ENCODE data around the gene STK39. TPM values are rescaled to one million over a fixed set of nuclear protein-coding genes. Genes with fewer than 3 reads are reported as not detected.
A peak's percentile ranks its signal among the peaks of the same experiment; 100 is the strongest.
"Not testable (repeated sequence)": the region's sequence is repeated elsewhere in the genome, so short reads cannot be mapped to it uniquely, and the experiment has no call there.

Gene STK39
- total RNA-seq, 1 experiment from 2014 or later = 22.1 TPM

GRCh38 chr2:168084288-168084687 lies 163.1 kb downstream of the STK39 start:
- no peak overlapping the region for H3K4ac ChIP-seq (ENCODE audit: low read depth, low read length)
- Mint-ChIP-seq H3K4me3 (no peak overlapping the region), H3K4me1 (peaks cover 10 to 13% of the 10 kb centered on the region in 2 experiments), H3K27me3 (ENCODE audit: low read depth) (no peaks in the 10 kb centered on the region), H3K9me3 (0 out of 5 replicates have a peak, but pooled peaks cover 0 to 3% of the 10 kb centered on the region in 2 experiments), H3K27ac (peak overlapping the region in 2 of 3 experiments; percentile 26 to 78; a peak in 3 of 7 replicates), H3K36me3 (ENCODE audit: insufficient read depth in 1 of 3, low read depth in 3 of 3) (peaks cover 0 to 14% (median 2%) of the 10 kb centered on the region in 3 experiments)
- H3K56ac ChIP-seq (ENCODE audit: insufficient read length, low read depth, low read length) = no peak overlapping the region
- H3K27me3 ChIP-seq (ENCODE audit: insufficient read depth, low read length) = no peaks in the 10 kb centered on the region
- H3K9me3 ChIP-seq (ENCODE audit: control insufficient read depth, low read depth, low read length) = no peaks in the 10 kb centered on the region
- no peaks in the 10 kb centered on the region for H3K4me1 ChIP-seq (ENCODE audit: insufficient read depth, low read length)
- no peak for DNase-seq
- no peak overlapping the region for H3K9ac ChIP-seq (ENCODE audit: extremely low read depth, insufficient read length, low read length)
- H3K23me2 ChIP-seq (ENCODE audit: insufficient read length, low read depth, low read length, poor library complexity, severe bottlenecking) = no peaks in the 10 kb centered on the region
- no peak overlapping the region for H2BK120ac ChIP-seq (ENCODE audit: low read depth, low read length, poor library complexity, severe bottlenecking)
- H3T11ph ChIP-seq (ENCODE audit: low read length) = no peak overlapping the region
- H2BK20ac ChIP-seq (ENCODE audit: low read depth, low read length, poor library complexity, severe bottlenecking) = no peak overlapping the region
- H4K5ac ChIP-seq (ENCODE audit: insufficient read length, low read depth, low read length) = no peak overlapping the region
- H3K18ac ChIP-seq (ENCODE audit: insufficient read length, low read depth, low read length) = no peak overlapping the region
- no peak overlapping the region for H3K14ac ChIP-seq (ENCODE audit: insufficient read depth, low read length)
- H4K8ac ChIP-seq (replicated peaks; ENCODE audit: insufficient read length, low read depth, low read length) = no peak overlapping the region
- no peak overlapping the region for H3K23ac ChIP-seq (ENCODE audit: insufficient read length, low read depth, low read length)
- H2AFZ ChIP-seq (ENCODE audit: low read length) = no peak overlapping the region
- TF ChIP-seq CTCF (conservative IDR thresholded peaks at IDR 0.05) = no peak
- H3K27ac ChIP-seq (ENCODE audit: insufficient read length, low read depth, low read length) = no peak overlapping the region
- H2BK5ac ChIP-seq (ENCODE audit: insufficient read length, low read length) = no peak overlapping the region
- H3K4me2 ChIP-seq (ENCODE audit: insufficient read depth, insufficient read length, low read length) = no peak overlapping the region
- no CpG with 5 or more reads among the region's 4 CpGs for WGBS (ENCODE audit: extremely low coverage, insufficient read length, low lambda C conversion rate)
- H4K20me1 ChIP-seq (ENCODE audit: control insufficient read depth, insufficient read depth, insufficient read length) = no peaks in the 10 kb centered on the region
- H4K91ac ChIP-seq (ENCODE audit: insufficient read length, low read depth, low read length) = no peak overlapping the region
- H3K79me2 ChIP-seq (ENCODE audit: insufficient read depth, low read length) = no peaks in the 10 kb centered on the region
- no peak overlapping the region for H2AK5ac ChIP-seq (ENCODE audit: insufficient read length, low read length)
- H3K79me1 ChIP-seq (ENCODE audit: insufficient read depth, low read depth, low read length, poor library complexity, severe bottlenecking) = no peaks in the 10 kb centered on the region
- no peak overlapping the region for H2BK15ac ChIP-seq (ENCODE audit: low read depth, low read length)
- H2BK12ac ChIP-seq (ENCODE audit: insufficient read length, low read depth, low read length) = no peak overlapping the region

GRCh38 chr2:168081452-168081851 lies 165.9 kb downstream of the STK39 start:
- not testable (repeated sequence) for H3K9me3 ChIP-seq (ENCODE audit: control insufficient read depth, low read depth, low read length); H4K20me1 ChIP-seq (ENCODE audit: control insufficient read depth, insufficient read depth, insufficient read length); H3K23me2 ChIP-seq (ENCODE audit: insufficient read length, low read depth, low read length, poor library complexity, severe bottlenecking); H3K4me1 ChIP-seq (ENCODE audit: insufficient read depth, low read length); H4K91ac ChIP-seq (ENCODE audit: insufficient read length, low read depth, low read length); H2BK15ac ChIP-seq (ENCODE audit: low read depth, low read length); H3K79me1 ChIP-seq (ENCODE audit: insufficient read depth, low read depth, low read length, poor library complexity, severe bottlenecking); H3K4me2 ChIP-seq (ENCODE audit: insufficient read depth, insufficient read length, low read length); H2BK120ac ChIP-seq (ENCODE audit: low read depth, low read length, poor library complexity, severe bottlenecking); H3K27me3 Mint-ChIP-seq (ENCODE audit: low read depth); H3K4me3 Mint-ChIP-seq; H3K14ac ChIP-seq (ENCODE audit: insufficient read depth, low read length); H3K9me3 Mint-ChIP-seq; DNase-seq; H3K4ac ChIP-seq (ENCODE audit: low read depth, low read length); H2AK5ac ChIP-seq (ENCODE audit: insufficient read length, low read length); H3K18ac ChIP-seq (ENCODE audit: insufficient read length, low read depth, low read length); H2BK5ac ChIP-seq (ENCODE audit: insufficient read length, low read length); H3K9ac ChIP-seq (ENCODE audit: extremely low read depth, insufficient read length, low read length); H3K79me2 ChIP-seq (ENCODE audit: insufficient read depth, low read length); H3K27me3 ChIP-seq (ENCODE audit: insufficient read depth, low read length); H3K27ac Mint-ChIP-seq; H2BK20ac ChIP-seq (ENCODE audit: low read depth, low read length, poor library complexity, severe bottlenecking); H2BK12ac ChIP-seq (ENCODE audit: insufficient read length, low read depth, low read length); H3K27ac ChIP-seq (ENCODE audit: insufficient read length, low read depth, low read length); H2AFZ ChIP-seq (ENCODE audit: low read length); H4K8ac ChIP-seq (replicated peaks; ENCODE audit: insufficient read length, low read depth, low read length); H3K23ac ChIP-seq (ENCODE audit: insufficient read length, low read depth, low read length); H4K5ac ChIP-seq (ENCODE audit: insufficient read length, low read depth, low read length); H3T11ph ChIP-seq (ENCODE audit: low read length); H3K56ac ChIP-seq (ENCODE audit: insufficient read length, low read depth, low read length)
- Mint-ChIP-seq H3K4me1 (peaks cover 10 to 13% of the 10 kb centered on the region in 2 experiments), H3K36me3 (ENCODE audit: insufficient read depth in 1 of 3, low read depth in 3 of 3) (peaks cover 0 to 14% (median 2%) of the 10 kb centered on the region in 3 experiments)
- no CpG with 5 or more reads among the region's 3 CpGs for WGBS (ENCODE audit: extremely low coverage, insufficient read length, low lambda C conversion rate)
